Measurements from ENCODE around the gene ZSCAN23. TPM values are rescaled to one million over a fixed set of nuclear protein-coding genes. Genes with fewer than 3 reads are reported as not detected.

The ZSCAN23 gene
- total and polyA plus RNA-seq, 9 of the 15 experiments (the other 6 are each of a cell fraction or from before 2014, with no cell fraction given) = 0.05 to 0.29 (median 0.21) TPM; not detected in 1

DNA sequence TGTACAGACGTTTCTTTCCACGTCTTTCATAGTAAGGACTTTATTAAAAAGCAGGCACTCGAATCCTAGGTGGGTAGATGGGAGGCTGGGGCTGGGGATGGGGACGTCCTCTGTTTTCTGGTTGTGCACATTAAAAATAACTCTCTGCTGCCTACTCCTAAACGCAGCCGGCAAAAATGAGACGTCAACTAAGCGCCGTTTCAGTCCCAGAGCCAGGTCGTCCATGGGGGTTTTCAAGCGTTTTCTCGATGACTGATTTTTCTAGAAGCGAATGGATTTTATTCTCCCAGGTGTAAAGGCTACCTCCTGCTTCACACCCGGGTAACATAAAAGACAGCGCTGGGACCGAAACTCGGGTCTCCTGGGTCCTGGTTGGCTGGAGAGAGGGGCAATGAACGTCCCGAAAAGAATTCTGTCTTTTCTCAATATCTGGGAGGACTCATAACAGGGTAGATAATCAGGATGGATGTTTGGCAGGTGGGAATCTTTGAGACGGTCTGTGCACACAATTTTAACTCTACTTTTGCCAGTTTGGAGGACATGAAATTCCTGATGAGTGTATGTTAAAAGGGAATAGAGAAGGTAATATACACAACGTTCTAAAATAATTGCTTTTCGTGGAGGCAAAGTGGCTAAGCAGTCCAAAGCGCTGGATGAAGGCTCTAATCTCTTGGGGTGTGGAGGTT, 47.1 kb upstream of the ZSCAN23 start (continued):
- TF ChIP-seq, protein P1, sequence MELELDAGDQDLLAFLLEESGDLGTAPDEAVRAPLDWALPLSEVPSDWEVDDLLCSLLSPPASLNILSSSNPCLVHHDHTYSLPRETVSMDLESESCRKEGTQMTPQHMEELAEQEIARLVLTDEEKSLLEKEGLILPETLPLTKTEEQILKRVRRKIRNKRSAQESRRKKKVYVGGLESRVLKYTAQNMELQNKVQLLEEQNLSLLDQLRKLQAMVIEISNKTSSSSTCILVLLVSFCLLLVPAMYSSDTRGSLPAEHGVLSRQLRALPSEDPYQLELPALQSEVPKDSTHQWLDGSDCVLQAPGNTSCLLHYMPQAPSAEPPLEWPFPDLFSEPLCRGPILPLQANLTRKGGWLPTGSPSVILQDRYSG (tag; conservative IDR thresholded peaks at IDR 0.05; ENCODE audit: low read depth) = no peak
- TF ChIP-seq TGIF2 (CRISPR knock-in tag; IDR thresholded peaks at IDR 0.05) = no peak
- no peak for TF ChIP-seq FOXJ2 (tag; IDR thresholded peaks at IDR 0.05)
- TF ChIP-seq ZNF175 (CRISPR knock-in tag; IDR thresholded peaks at IDR 0.05; ENCODE audit: low read depth) = no peak
- TF ChIP-seq NRF1 (conservative IDR thresholded peaks at IDR 0.05 in 1 of 2, IDR thresholded peaks at IDR 0.05 in 1 of 2) = no peak
- no peak for TF ChIP-seq PYGO2 (tag; IDR thresholded peaks at IDR 0.05)
- no peak for TF ChIP-seq MAFG (tag; conservative IDR thresholded peaks at IDR 0.05)
- TF ChIP-seq NFIC (IDR thresholded peaks at IDR 0.05) = 0 out of 2 replicates have a peak, but pooled peaks have one; percentile 4
- TF ChIP-seq, protein P2, sequence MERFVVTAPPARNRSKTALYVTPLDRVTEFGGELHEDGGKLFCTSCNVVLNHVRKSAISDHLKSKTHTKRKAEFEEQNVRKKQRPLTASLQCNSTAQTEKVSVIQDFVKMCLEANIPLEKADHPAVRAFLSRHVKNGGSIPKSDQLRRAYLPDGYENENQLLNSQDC (CRISPR knock-in tag; IDR thresholded peaks at IDR 0.05) = no peak
- no peak for TF ChIP-seq ZNF282 (CRISPR knock-in tag; IDR thresholded peaks at IDR 0.05)
- TF ChIP-seq, protein P3, sequence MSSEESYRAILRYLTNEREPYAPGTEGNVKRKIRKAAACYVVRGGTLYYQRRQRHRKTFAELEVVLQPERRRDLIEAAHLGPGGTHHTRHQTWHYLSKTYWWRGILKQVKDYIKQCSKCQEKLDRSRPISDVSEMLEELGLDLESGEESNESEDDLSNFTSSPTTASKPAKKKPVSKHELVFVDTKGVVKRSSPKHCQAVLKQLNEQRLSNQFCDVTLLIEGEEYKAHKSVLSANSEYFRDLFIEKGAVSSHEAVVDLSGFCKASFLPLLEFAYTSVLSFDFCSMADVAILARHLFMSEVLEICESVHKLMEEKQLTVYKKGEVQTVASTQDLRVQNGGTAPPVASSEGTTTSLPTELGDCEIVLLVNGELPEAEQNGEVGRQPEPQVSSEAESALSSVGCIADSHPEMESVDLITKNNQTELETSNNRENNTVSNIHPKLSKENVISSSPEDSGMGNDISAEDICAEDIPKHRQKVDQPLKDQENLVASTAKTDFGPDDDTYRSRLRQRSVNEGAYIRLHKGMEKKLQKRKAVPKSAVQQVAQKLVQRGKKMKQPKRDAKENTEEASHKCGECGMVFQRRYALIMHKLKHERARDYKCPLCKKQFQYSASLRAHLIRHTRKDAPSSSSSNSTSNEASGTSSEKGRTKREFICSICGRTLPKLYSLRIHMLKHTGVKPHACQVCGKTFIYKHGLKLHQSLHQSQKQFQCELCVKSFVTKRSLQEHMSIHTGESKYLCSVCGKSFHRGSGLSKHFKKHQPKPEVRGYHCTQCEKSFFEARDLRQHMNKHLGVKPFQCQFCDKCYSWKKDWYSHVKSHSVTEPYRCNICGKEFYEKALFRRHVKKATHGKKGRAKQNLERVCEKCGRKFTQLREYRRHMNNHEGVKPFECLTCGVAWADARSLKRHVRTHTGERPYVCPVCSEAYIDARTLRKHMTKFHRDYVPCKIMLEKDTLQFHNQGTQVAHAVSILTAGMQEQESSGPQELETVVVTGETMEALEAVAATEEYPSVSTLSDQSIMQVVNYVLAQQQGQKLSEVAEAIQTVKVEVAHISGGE (CRISPR knock-in tag; IDR thresholded peaks at IDR 0.05) = no peak
- TF ChIP-seq IFI16 (CRISPR knock-in tag; IDR thresholded peaks at IDR 0.05) = no peak
- no peak for TF ChIP-seq MCM2 (IDR thresholded peaks at IDR 0.05; ENCODE audit: low read depth)
- TF ChIP-seq ESRRB (CRISPR knock-in tag; IDR thresholded peaks at IDR 0.05; ENCODE audit: borderline replicate concordance) = no peak
- TF ChIP-seq DLX4 (CRISPR knock-in tag; IDR thresholded peaks at IDR 0.05) = 0 out of 2 replicates have a peak, but pooled peaks have one; percentile 61
- TF ChIP-seq, protein P4, sequence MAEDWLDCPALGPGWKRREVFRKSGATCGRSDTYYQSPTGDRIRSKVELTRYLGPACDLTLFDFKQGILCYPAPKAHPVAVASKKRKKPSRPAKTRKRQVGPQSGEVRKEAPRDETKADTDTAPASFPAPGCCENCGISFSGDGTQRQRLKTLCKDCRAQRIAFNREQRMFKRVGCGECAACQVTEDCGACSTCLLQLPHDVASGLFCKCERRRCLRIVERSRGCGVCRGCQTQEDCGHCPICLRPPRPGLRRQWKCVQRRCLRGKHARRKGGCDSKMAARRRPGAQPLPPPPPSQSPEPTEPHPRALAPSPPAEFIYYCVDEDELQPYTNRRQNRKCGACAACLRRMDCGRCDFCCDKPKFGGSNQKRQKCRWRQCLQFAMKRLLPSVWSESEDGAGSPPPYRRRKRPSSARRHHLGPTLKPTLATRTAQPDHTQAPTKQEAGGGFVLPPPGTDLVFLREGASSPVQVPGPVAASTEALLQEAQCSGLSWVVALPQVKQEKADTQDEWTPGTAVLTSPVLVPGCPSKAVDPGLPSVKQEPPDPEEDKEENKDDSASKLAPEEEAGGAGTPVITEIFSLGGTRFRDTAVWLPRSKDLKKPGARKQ (CRISPR knock-in tag; IDR thresholded peaks at IDR 0.05) = 0 out of 2 replicates have a peak, but pooled peaks have one; percentile 22
